ENCODE measurements around the gene KIAA0319L.

Gene KIAA0319L

DNA sequence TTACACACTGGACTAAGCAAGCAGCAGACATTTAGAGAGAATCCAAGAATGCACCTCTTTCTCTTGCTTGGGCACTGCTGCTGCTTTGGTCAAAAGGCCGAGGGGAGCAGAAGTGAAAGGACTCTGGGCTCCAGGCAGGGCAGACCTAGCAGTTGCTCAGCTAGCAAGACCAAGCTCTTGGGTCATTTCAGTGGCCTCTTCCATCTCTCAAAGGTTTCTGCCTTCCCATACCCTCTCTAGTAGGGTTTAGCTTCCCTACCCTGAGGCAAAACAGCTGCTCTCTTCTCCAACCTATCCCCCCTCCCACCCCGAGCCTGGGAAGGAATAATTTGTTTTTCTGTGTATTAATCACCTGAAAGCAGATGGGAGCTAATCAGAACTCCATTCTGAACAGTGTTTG is 41.7 kb upstream of the KIAA0319L start:
- TF ChIP-seq CTCF (IDR thresholded peaks at IDR 0.05; ENCODE audit: low read length, missing control alignments), result no peak
- no peak overlapping the region for H3K4me3 ChIP-seq (replicated peaks; ENCODE audit: low read depth, low read length)
- DNase-seq (ENCODE audit: low read depth), result no peak

DNA sequence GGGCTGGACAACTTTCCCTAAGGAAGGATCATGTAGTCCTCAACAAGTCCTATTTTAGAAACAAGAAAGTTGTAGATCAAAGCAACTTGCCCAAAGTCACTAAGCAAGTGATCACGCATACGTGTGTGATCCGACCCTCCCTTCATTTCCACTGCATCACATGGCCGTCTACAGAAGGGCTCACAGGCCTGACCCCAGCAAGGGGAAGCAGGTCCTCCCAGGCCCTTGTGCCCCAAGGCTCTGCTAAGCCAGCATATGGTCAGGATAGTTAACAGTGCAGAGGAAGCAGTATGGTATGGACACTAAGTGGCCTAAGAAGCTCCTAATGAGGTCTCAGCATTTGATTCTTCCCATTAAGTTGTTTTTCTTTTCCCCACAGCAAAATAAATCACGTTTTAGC is 40.7 kb upstream of the KIAA0319L start:
- no peak overlapping the region for H3K4me3 ChIP-seq (replicated peaks; ENCODE audit: low read depth, low read length)
- no peak for DNase-seq (ENCODE audit: low read depth)
- no peak for TF ChIP-seq CTCF (IDR thresholded peaks at IDR 0.05; ENCODE audit: low read length, missing control alignments)

DNA sequence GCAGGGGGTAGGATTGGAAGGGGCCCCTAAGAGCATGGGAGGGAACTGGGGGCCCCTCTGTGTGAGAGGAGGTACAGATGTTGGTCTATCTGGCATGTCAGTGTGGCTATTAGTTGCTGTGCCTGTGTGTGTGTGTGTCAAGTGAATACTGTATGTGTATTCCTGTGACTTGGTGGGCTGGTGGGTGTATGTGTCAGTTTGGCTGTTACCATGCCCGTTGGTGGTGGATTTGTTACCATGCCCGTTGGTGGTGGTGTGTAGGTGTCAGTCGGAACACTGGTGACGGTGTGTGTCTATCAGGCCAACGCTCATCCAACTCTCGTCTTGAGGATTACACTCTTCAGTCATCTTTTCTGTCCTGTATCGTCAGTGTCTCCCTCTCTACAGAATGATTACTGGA is 38.5 kb upstream of the KIAA0319L start:
- TF ChIP-seq CTCF (IDR thresholded peaks at IDR 0.05; ENCODE audit: low read length, missing control alignments), result no peak

GRCh38 chr1:35594005-35594760 is 37.0 kb upstream of the KIAA0319L start:
- no peak for DNase-seq (ENCODE audit: low read depth)
- no peak for TF ChIP-seq CTCF (IDR thresholded peaks at IDR 0.05; ENCODE audit: low read length, missing control alignments)
- H3K4me3 ChIP-seq (replicated peaks; ENCODE audit: low read depth, low read length), result no peak overlapping the region

More for the DNA sequence above, 38.5 kb upstream of the KIAA0319L start:
- H3K4me3 ChIP-seq (replicated peaks; ENCODE audit: low read depth, low read length), result no peak overlapping the region
- no peak for DNase-seq (ENCODE audit: low read depth)

DNA sequence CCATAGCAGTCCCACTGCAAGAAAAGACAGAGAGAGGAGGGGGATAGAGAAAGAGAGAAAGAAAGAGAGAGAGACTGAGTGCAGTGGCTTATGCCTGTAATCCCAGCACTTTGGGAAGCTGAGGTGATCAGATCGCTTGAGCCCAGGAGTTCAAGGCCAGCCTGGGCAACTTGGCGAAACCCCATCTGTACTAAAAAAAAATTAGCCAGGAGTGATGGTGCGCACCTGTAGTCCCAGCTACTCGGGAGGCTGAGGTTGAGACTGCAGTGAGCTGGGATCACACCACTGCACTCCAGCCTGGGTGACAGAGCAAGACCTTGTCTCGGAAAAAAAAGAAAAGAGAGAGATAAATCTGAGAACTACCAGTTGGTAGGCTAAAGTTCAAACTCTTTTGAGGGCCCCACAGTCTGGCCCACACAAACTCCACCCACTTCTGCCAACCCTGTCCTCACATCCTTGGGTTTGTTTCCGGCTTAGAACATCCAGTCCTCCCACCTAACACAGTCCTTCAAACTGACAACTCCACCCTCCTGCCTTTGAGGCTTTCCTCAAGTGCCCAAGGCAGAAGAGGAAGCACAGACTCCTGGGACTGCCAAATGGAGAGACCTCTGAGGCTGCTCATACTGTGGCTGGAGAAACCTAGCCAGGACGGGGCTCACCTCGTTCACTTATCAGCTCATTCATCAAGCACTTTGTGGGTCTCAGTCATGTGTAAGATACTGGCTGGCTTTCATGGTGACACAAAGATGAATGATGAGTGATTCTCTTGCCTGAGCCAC is 36.0 kb upstream of the KIAA0319L start:
- no peak overlapping the region for H3K4me3 ChIP-seq (replicated peaks; ENCODE audit: low read depth, low read length)
- no peak for TF ChIP-seq CTCF (IDR thresholded peaks at IDR 0.05; ENCODE audit: low read length, missing control alignments)
- no peak for DNase-seq (ENCODE audit: low read depth)

DNA sequence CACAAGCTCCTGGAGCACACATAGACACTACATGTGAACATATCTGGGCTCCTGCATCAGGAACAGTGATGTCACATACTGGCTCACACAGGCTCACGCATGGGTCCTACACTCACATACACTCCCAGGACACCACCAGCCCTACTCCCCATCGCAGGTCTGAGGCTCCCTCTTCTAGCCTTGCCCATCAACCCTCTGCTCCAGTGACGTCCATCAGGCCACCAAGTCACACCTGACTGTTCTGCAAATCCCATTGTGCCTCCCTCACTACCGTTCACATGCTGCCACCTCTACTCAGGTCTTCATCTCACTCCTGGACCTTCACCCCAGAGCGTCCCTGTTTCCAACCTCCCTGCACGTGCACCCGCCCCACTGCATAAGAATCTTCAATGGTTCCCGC is 34.0 kb upstream of the KIAA0319L start:
- no peak overlapping the region for H3K4me3 ChIP-seq (replicated peaks; ENCODE audit: low read depth, low read length)
- TF ChIP-seq CTCF (IDR thresholded peaks at IDR 0.05; ENCODE audit: low read length, missing control alignments), result no peak
- DNase-seq (ENCODE audit: low read depth), result no peak
